ENCODE data around the gene PDCD10.

PDCD10 gene

DNA sequence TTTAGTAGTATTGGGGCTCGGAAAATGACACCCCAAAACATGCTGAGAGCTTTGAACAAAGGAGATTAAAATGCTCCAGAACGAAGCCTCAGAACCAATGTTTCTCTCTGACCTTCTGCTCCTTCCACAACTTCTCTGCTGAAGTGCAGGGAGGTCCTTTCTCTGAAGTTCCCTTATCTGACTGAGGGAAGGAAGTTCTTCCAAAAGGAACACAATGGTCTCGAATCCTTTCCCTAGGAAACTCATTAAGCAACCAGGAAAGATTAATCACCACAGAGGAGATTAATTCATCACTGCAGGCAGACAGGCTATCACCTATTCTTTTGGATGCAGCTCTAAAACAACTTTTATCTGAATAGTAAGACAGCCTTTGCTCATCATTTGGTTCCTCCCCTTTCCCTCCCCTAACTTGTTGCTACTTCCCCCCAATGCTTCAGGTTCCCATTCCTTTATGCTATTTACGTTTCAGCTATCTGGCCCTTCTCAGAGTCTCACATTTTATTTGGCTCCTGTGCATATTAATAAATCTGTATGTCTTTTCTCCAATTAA is 62.7 kb downstream of the PDCD10 start:
- no peak for DNase-seq

DNA sequence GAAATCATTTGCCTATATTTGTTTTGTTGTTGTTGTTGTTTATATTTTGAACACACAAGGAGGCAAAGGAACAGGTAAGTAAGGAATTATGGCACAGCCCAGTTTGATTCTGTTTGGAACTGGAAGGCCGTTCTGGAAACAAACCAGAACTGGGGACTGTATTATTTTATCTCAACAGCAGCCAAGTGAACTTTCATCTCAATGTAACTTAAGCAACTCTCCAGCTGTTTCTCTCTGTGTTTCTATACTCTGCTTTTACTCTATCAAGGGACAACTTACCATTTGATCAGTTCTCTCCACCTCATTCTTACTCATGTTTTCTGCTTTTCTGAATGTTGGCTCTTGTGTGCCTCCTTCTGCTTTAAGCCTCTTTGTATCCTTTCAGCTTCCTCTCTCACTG is 65.0 kb downstream of the PDCD10 start:
- no peak for DNase-seq

DNA sequence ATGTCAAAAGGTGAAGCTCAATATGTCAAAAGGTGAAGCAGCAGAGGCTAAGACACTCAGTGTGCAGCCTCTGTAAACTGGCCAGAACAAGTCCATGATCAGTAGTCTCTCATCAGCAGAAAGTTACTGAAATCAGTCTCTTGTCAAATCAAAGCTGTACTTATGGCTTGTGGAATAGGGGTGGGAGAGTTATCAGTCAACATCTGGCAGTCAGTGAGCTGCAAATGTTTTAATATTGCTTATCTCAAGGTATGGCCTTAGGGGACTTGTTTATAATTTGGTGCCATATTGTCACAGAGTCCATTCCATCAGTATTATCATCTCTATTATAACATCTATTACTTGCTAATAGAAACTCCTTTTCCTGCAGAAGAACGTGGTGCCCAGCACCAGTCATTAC is 66.0 kb downstream of the PDCD10 start:
- no peak for DNase-seq

DNA sequence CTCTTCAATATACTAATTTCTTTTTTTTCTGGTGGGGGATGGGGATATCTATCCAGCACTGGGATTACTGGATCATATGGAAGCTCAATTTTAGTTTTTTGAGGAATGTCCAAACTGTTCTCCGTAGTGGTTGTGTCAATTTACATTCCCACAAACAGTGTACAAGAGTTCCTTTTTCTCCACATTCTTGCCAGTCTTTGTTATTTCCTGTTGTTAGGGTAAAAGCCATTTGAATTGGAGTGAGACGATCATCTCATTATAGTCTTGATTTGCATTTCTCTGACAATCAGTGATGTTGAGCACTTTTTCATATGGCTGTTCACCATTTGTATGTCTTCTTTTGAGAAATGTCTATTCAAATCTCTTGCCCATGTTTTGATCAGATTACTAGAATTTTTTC is 68.1 kb downstream of the PDCD10 start:
- no peak for DNase-seq

GRCh38 chr3:167662919-167663400 is 71.7 kb downstream of the PDCD10 start:
- no peak for DNase-seq

- DNase-seq = no peak
Measured at GRCh38 chr3:167657684-167658225, 76.9 kb downstream of the PDCD10 start.

DNA sequence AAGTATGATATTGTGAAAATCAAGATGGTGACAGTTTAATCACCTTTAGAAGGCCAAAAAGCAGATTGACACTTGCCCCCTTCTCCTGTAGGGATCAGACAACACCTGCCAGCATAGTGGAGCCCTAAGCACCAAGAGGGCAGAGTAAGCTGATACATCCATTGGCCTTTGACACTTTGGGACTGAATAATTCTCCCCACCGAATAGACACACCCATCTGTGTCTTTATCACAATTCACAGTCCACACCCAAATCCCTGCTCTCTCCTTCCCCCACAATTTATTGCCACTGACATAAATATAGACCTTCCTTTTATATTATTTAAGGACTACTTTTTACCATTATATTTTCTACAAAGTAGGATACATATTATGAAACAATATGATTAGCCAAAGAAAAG is 77.9 kb downstream of the PDCD10 start:
- DNase-seq = no peak

- DNase-seq = peak; percentile 11 to 24
Measured at GRCh38 chr3:167653760-167654159, 80.9 kb downstream of the PDCD10 start, which contains the start of gene WDR49. WDR49 (minus strand) TSS chr3:167653942; CDS start chr3:167653425, 517 bp downstream.

DNA sequence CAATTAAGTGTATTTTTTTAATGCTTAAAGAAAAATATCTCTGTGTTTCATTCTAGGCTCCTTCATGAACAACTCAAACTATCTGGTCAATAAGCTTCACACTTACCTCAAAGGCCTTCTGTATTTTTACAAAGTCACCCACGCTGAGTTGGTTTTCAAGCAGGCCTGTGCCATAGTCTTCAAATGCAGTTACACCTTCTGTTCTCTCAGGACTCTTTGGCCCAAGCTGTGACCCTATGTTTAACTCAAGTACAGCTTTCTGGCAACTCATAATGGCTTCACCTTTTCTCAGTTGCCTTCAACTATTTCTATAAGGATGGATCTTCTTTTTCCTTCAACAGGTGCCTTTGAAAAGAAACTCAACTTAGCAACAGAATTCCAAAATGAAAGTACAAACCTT is 81.5 kb downstream of the PDCD10 start:
- DNase-seq = no peak

- no peak for DNase-seq
Measured at GRCh38 chr3:167651826-167652225, 82.9 kb downstream of the PDCD10 start.

GRCh38 chr3:167650459-167650858 is 84.2 kb downstream of the PDCD10 start:
- DNase-seq = no peak

GRCh38 chr3:167649746-167650145 is 84.9 kb downstream of the PDCD10 start:
- DNase-seq = no peak

- no peak for DNase-seq
Measured at GRCh38 chr3:167644611-167645010, 90.1 kb downstream of the PDCD10 start.

Measured in CD4-positive, alpha-beta T cell treated with Interleukin-4 for 1 hour (primary cell).